Measurements from ENCODE around the gene SVOP. TPM values are rescaled to one million over a fixed set of nuclear protein-coding genes. Genes with fewer than 3 reads are reported as not detected.

Gene SVOP
- total RNA-seq, 3 donors from 2014 or later (not counting 1 experiment from before 2014, with no cell fraction given), result not detected

DNA sequence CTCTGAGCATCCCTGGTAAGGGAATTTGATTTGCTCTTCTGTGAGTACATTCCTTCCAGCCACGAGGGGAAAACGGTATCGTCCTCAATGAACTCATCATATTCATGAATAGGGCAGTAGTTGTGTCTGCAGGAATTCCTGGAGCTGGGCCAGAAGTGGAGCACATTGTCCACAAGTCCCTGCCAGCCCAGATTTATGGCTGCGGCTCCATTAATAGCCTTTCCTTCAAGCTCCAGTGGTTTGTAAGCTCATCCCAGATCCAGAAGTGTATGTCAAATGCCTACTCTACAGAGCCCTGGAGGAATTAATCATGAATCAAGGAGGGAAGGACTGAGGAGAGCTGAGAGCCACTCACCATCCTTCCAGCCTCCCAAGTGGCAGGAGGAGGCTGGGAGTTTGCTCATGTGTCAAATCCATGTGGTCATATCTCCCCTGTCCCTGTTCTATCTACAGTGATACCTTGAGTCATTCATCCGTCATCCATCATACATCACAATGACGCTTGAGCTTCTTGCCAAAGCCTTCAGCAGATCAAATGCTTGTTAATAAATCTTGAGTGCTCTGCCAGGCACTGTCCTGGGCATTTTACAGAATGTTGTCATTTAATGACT lies 65.5 kb downstream of the SVOP start:
- DNase-seq, result no peak
- Mint-ChIP-seq H3K27me3 (ENCODE audit: low read depth in 2 of 2) (peaks cover 8 to 15% of the 10 kb centered on the region in 2 donors), H3K36me3 (no peaks in the 10 kb centered on the region), H3K9me3 (no peaks in the 10 kb centered on the region), H3K4me1 (peaks cover 0 to 5% of the 10 kb centered on the region in 2 donors), H3K4me3 (no peak overlapping the region), H3K27ac (no peak overlapping the region)
- H3K4me3 ChIP-seq (ENCODE audit: low read length), result no peak overlapping the region
- H3K36me3 ChIP-seq (ENCODE audit: control insufficient read depth, insufficient read depth, low read length), result no peaks in the 10 kb centered on the region
- intact Hi-C loops (cut with micrococcal nuclease), result no loop called here
- 65% methylated on average over 6 of the region's 6 CpGs for WGBS (ENCODE audit: insufficient coverage)
- H3K27me3 ChIP-seq (ENCODE audit: control insufficient read depth, insufficient read depth, low read length), result no peaks in the 10 kb centered on the region
- no peak overlapping the region for H3K27ac ChIP-seq (ENCODE audit: low read length)
- H3K4me1 ChIP-seq (ENCODE audit: control insufficient read depth, insufficient read depth, low read length), result peaks cover 5% of the 10 kb centered on the region
- ATAC-seq, result no peak
- no peak for TF ChIP-seq CTCF (IDR thresholded peaks at IDR 0.05)
- H3K9me3 ChIP-seq (ENCODE audit: control insufficient read depth, insufficient read depth, low read length), result no peaks in the 10 kb centered on the region

GRCh38 chr12:108950991-108951739 lies 69.7 kb downstream of the SVOP start:
- Histone ChIP-seq H3K9me3 (ENCODE audit: control insufficient read depth, insufficient read depth, low read length) (no peaks in the 10 kb centered on the region), H3K27ac (ENCODE audit: low read length) (no peak overlapping the region), H3K4me1 (ENCODE audit: control insufficient read depth, insufficient read depth, low read length) (peaks cover 5% of the 10 kb centered on the region), H3K4me3 (ENCODE audit: low read length) (no peak overlapping the region), H3K36me3 (ENCODE audit: control insufficient read depth, insufficient read depth, low read length) (no peaks in the 10 kb centered on the region), H3K27me3 (ENCODE audit: control insufficient read depth, insufficient read depth, low read length) (no peaks in the 10 kb centered on the region)
- Mint-ChIP-seq H3K4me3 (no peak overlapping the region), H3K9me3 (peaks cover 0 to 3% of the 10 kb centered on the region in 2 donors), H3K4me1 (peaks cover 0 to 5% of the 10 kb centered on the region in 2 donors), H3K27ac (no peak overlapping the region), H3K36me3 (no peaks in the 10 kb centered on the region), H3K27me3 (ENCODE audit: low read depth in 2 of 2) (peaks cover 7 to 11% of the 10 kb centered on the region in 2 donors)
- ATAC-seq (peak; percentile 75 to 89 (median 84)), DNase-seq (peak; percentile 61 to 86)
- peak; percentile 92 for TF ChIP-seq CTCF (IDR thresholded peaks at IDR 0.05)
- intact Hi-C loops (cut with micrococcal nuclease), result loop anchor here (1.0 to 2.0 kb wide), 4 partner anchors 142 to 388 kb away; partner anchors contain the start of gene ALKBH2
- WGBS (ENCODE audit: insufficient coverage), result 28% methylated on average over 11 of the region's 12 CpGs

DNA sequence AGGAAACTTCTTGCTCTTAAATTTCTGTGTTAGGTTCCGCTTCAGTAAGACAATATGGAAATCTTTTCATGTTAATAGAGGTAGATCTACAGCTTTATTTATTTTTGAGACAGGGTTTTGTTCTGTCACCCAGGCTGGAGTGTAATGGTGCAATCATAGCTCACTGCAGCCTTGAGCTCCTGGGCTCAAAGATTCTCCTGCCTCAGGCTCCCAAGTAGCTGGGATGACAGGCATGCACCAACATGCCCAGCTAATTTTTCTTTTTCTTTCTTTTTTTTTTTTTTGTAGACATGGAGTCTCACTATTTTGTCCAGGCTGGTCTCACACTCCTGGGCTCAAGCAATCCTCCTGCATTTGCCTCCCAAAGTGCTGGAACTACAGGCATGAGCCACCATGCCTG lies 70.9 kb downstream of the SVOP start:
- no peak overlapping the region for H3K4me3 ChIP-seq (ENCODE audit: low read length)
- Mint-ChIP-seq H3K4me1 (peaks cover 0 to 5% of the 10 kb centered on the region in 2 donors), H3K27me3 (ENCODE audit: low read depth in 2 of 2) (peaks cover 3 to 11% of the 10 kb centered on the region in 2 donors), H3K9me3 (peaks cover 0 to 3% of the 10 kb centered on the region in 2 donors), H3K4me3 (no peak overlapping the region), H3K36me3 (no peaks in the 10 kb centered on the region), H3K27ac (no peak overlapping the region)
- intact Hi-C loops (cut with micrococcal nuclease), result loop anchor here (2.0 kb wide), 1 partner anchor 147 kb away; no protein-coding TSS in a partner anchor
- no peak overlapping the region for H3K27ac ChIP-seq (ENCODE audit: low read length)
- H3K9me3 ChIP-seq (ENCODE audit: control insufficient read depth, insufficient read depth, low read length), result no peaks in the 10 kb centered on the region
- TF ChIP-seq CTCF (IDR thresholded peaks at IDR 0.05), result no peak
- ATAC-seq, result no peak
- WGBS (ENCODE audit: insufficient coverage), result 94% methylated on average over 1 of the region's 1 CpG
- H3K27me3 ChIP-seq (ENCODE audit: control insufficient read depth, insufficient read depth, low read length), result no peaks in the 10 kb centered on the region
- H3K4me1 ChIP-seq (ENCODE audit: control insufficient read depth, insufficient read depth, low read length), result peaks cover 5% of the 10 kb centered on the region
- no peak for DNase-seq
- no peaks in the 10 kb centered on the region for H3K36me3 ChIP-seq (ENCODE audit: control insufficient read depth, insufficient read depth, low read length)

Measured in natural killer cell (primary cell).